ENCODE measurements around the gene UBQLN3.

DNA sequence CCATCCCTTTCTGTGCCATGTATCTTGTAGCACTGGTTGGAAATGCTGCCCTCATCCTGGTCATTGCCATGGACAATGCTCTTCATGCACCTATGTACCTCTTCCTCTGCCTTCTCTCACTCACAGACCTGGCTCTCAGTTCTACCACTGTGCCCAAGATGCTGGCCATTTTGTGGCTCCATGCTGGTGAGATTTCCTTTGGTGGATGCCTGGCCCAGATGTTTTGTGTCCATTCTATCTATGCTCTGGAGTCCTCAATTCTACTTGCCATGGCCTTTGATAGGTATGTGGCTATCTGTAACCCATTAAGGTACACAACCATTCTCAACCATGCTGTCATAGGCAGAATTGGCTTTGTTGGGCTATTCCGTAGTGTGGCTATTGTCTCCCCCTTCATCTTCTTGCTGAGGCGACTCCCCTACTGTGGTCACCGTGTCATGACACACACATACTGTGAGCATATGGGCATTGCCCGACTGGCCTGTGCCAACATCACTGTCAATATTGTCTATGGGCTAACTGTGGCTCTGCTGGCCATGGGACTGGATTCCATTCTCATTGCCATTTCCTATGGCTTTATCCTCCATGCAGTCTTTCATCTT, 20.9 kb downstream of the UBQLN3 start:
- TF ChIP-seq FOXM1 (IDR thresholded peaks at IDR 0.05; ENCODE audit: borderline replicate concordance): no peak
- TF ChIP-seq TARDBP (IDR thresholded peaks at IDR 0.05): no peak
- no peak for TF ChIP-seq FOXK2 (IDR thresholded peaks at IDR 0.05)
- TF ChIP-seq SP1 (IDR thresholded peaks at IDR 0.05): no peak
- no peak for TF ChIP-seq HDGF (IDR thresholded peaks at IDR 0.05; ENCODE audit: borderline replicate concordance)
- TF ChIP-seq FOXA1 (IDR thresholded peaks at IDR 0.05): no peak
